Body of pancreas (tissue), 4 donors: ENCODE results near the gene AP5B1.

Experiments
- CTCF ChIP-seq, 7 experiments: fragments of 450-650 bp in 4 of 7; fragments of 200-600 bp in 3 of 7; sonication (generic) in 3 of 7; IDR thresholded peaks; one replicate each; pipeline ENCODE4 v1.5.1; 2016 to 2019; ENCODE audit warnings: antibody characterized with exemption in 7 of 7
- POLR2A ChIP-seq, 3 donors: fragments of 450-650 bp; IDR thresholded peaks; one replicate each; pipeline ENCODE4 v1.6.1; 2016; ENCODE audit warnings: antibody characterized with exemption in 3 of 3, mild to moderate bottlenecking in 2 of 3

DNA sequence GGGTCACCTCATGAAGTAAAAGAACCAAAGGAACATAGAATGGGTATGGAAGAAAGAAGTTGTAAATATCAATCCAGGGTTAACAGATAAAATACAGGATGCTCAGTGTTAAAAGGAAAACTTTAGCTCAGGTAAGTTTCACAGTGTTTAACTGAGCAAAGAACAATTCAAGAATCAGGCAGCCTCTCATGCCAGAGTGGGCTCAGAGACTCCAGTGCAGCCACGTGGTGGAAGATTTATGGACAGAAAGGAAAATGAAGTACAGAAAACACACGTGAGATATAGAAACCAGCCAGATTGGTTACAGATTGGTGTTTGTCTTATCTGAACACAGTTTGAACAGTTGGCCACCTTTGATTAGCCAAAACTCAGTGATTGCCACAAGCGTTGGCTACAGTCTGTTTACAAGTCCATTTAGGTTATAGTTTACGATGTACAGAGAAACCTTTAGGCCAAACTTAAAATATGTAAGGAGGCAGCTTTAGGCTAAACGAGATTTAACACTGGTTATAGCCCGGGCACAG, 9.1 kb downstream of the AP5B1 start:
- TF ChIP-seq CTCF (IDR thresholded peaks at IDR 0.05) (no peak), POLR2A (IDR thresholded peaks at IDR 0.05) (no peak)
